AG09319 (cell line): ENCODE data around the gene PIR.
A peak's percentile ranks its signal among the peaks of the same experiment; 100 is the strongest.

Experiments
- DNase-seq: peaks from one replicate; pipeline ENCODE4 v3.0.0-alpha.2; 2010; ENCODE audit warnings: low read depth; ENCODE audit errors: extremely low read depth
- CTCF ChIP-seq: IDR thresholded peaks from 2 replicates; pipeline ENCODE4 v1.5.1; 2011; ENCODE audit warnings: low read depth, mild to moderate bottlenecking, inconsistent platforms, low read length, moderate library complexity

PIR gene

GRCh38 chrX:15430076-15430475 lies 63.1 kb downstream of the PIR start:
- no peak for DNase-seq
- no peak for TF ChIP-seq CTCF

GRCh38 chrX:15425024-15425423 lies 68.1 kb downstream of the PIR start:
- DNase-seq: no peak
- no peak for TF ChIP-seq CTCF

GRCh38 chrX:15418707-15419181 lies 74.4 kb downstream of the PIR start:
- DNase-seq: no peak
- no peak for TF ChIP-seq CTCF

GRCh38 chrX:15418041-15418706 lies 75.0 kb downstream of the PIR start:
- peak; percentile 47 for DNase-seq

GRCh38 chrX:15416133-15416993 lies 76.8 kb downstream of the PIR start:
- no peak for TF ChIP-seq CTCF
- no peak for DNase-seq

More at GRCh38 chrX:15418041-15418706, 75.0 kb downstream of the PIR start:
- no peak for TF ChIP-seq CTCF

GRCh38 chrX:15413101-15413500 lies 80.0 kb downstream of the PIR start:
- DNase-seq: no peak
- no peak for TF ChIP-seq CTCF

GRCh38 chrX:15410947-15411346 lies 82.2 kb downstream of the PIR start:
- DNase-seq: no peak
- no peak for TF ChIP-seq CTCF
